Measurements from ENCODE around the gene STIP1. TPM values are rescaled to one million over a fixed set of nuclear protein-coding genes. Genes with fewer than 3 reads are reported as not detected.
"Not testable (repeated sequence)": the region's sequence is repeated elsewhere in the genome, so short reads cannot be mapped to it uniquely, and the experiment has no call there.

STIP1 gene
- polyA plus RNA-seq, 1 donor: 109 TPM

- Histone ChIP-seq H3K9me3 (ENCODE audit: control insufficient read depth, low read depth, low read length) (no peaks in the 10 kb centered on the region), H3K4me1 (ENCODE audit: control insufficient read depth, insufficient read depth, low read length) (peaks cover 7% of the 10 kb centered on the region), H3K27me3 (ENCODE audit: control insufficient read depth, insufficient read depth, low read length) (no peaks in the 10 kb centered on the region), H3K4me3 (ENCODE audit: low read length) (no peak overlapping the region), H3K36me3 (ENCODE audit: control insufficient read depth, insufficient read depth, low read length) (no peaks in the 10 kb centered on the region), H3K27ac (ENCODE audit: low read length) (no peak overlapping the region)
- WGBS (ENCODE audit: insufficient coverage, low lambda C conversion rate): 100% methylated on average over 1 of the region's 10 CpGs
- DNase-seq: no peak
Observed at GRCh38 chr11:64161037-64161436, 24.9 kb upstream of the STIP1 start.

GRCh38 chr11:64162769-64163168 lies 23.2 kb upstream of the STIP1 start:
- no CpG with 5 or more reads among the region's 16 CpGs for WGBS (ENCODE audit: insufficient coverage, low lambda C conversion rate)
- H3K36me3 ChIP-seq (ENCODE audit: control insufficient read depth, insufficient read depth, low read length); H3K4me3 ChIP-seq (ENCODE audit: low read length); H3K4me1 ChIP-seq (ENCODE audit: control insufficient read depth, insufficient read depth, low read length); H3K9me3 ChIP-seq (ENCODE audit: control insufficient read depth, low read depth, low read length); H3K27ac ChIP-seq (ENCODE audit: low read length); DNase-seq; H3K27me3 ChIP-seq (ENCODE audit: control insufficient read depth, insufficient read depth, low read length): not testable (repeated sequence)

GRCh38 chr11:64163951-64164350 lies 22.0 kb upstream of the STIP1 start:
- no peak overlapping the region for H3K4me3 ChIP-seq (ENCODE audit: low read length)
- H3K27me3 ChIP-seq (ENCODE audit: control insufficient read depth, insufficient read depth, low read length): no peaks in the 10 kb centered on the region
- WGBS (ENCODE audit: insufficient coverage, low lambda C conversion rate): no CpG with 5 or more reads among the region's 5 CpGs
- H3K4me1 ChIP-seq (ENCODE audit: control insufficient read depth, insufficient read depth, low read length): peaks cover 7% of the 10 kb centered on the region
- no peaks in the 10 kb centered on the region for H3K36me3 ChIP-seq (ENCODE audit: control insufficient read depth, insufficient read depth, low read length)
- H3K27ac ChIP-seq (ENCODE audit: low read length): no peak overlapping the region
- no peak for DNase-seq
- no peaks in the 10 kb centered on the region for H3K9me3 ChIP-seq (ENCODE audit: control insufficient read depth, low read depth, low read length)

- Histone ChIP-seq H3K9me3 (ENCODE audit: control insufficient read depth, low read depth, low read length) (no peaks in the 10 kb centered on the region), H3K4me1 (ENCODE audit: control insufficient read depth, insufficient read depth, low read length) (peaks cover 7% of the 10 kb centered on the region), H3K36me3 (ENCODE audit: control insufficient read depth, insufficient read depth, low read length) (no peaks in the 10 kb centered on the region), H3K27ac (ENCODE audit: low read length) (no peak overlapping the region), H3K27me3 (ENCODE audit: control insufficient read depth, insufficient read depth, low read length) (no peaks in the 10 kb centered on the region), H3K4me3 (ENCODE audit: low read length) (peak overlapping the region; percentile 68)
- DNase-seq: peak in 1 of 2 donors; percentile 34
- WGBS (ENCODE audit: insufficient coverage, low lambda C conversion rate): no CpG with 5 or more reads among the region's 20 CpGs
Observed at GRCh38 chr11:64164392-64165312, 21.3 kb upstream of the STIP1 start.

GRCh38 chr11:64165481-64165841 lies 20.5 kb upstream of the STIP1 start:
- DNase-seq: no peak
- no CpG with 5 or more reads among the region's 32 CpGs for WGBS (ENCODE audit: insufficient coverage, low lambda C conversion rate)
- H3K27ac ChIP-seq (ENCODE audit: low read length): no peak overlapping the region

GRCh38 chr11:64165842-64166635 lies 19.9 kb upstream of the STIP1 start, which contains the start of gene MACROD1:
Gene MACROD1 (minus strand): TSS chr11:64166113. CDS start chr11:64165994, 119 bp downstream.
- no peaks in the 10 kb centered on the region for H3K9me3 ChIP-seq (ENCODE audit: control insufficient read depth, low read depth, low read length)
- no CpG with 5 or more reads among the region's 92 CpGs for WGBS (ENCODE audit: insufficient coverage, low lambda C conversion rate)
- H3K4me3 ChIP-seq (ENCODE audit: low read length): peak within 1 kb of the TSS; percentile 68
- peak; percentile 72 to 86 for DNase-seq
- H3K27ac ChIP-seq (ENCODE audit: low read length): peak within 1 kb of the TSS; percentile 53
- no peaks in the 10 kb centered on the region for H3K36me3 ChIP-seq (ENCODE audit: control insufficient read depth, insufficient read depth, low read length)
- peaks cover 7% of the 10 kb centered on the region for H3K4me1 ChIP-seq (ENCODE audit: control insufficient read depth, insufficient read depth, low read length)
- no peaks in the 10 kb centered on the region for H3K27me3 ChIP-seq (ENCODE audit: control insufficient read depth, insufficient read depth, low read length)

More at GRCh38 chr11:64165481-64165841, 20.5 kb upstream of the STIP1 start:
- no peaks in the 10 kb centered on the region for H3K27me3 ChIP-seq (ENCODE audit: control insufficient read depth, insufficient read depth, low read length)
- H3K36me3 ChIP-seq (ENCODE audit: control insufficient read depth, insufficient read depth, low read length): no peaks in the 10 kb centered on the region
- H3K4me3 ChIP-seq (ENCODE audit: low read length): peak overlapping the region; percentile 68
- no peaks in the 10 kb centered on the region for H3K9me3 ChIP-seq (ENCODE audit: control insufficient read depth, low read depth, low read length)
- H3K4me1 ChIP-seq (ENCODE audit: control insufficient read depth, insufficient read depth, low read length): peaks cover 7% of the 10 kb centered on the region

GRCh38 chr11:64170419-64170818 lies 15.6 kb upstream of the STIP1 start:
- H3K27ac ChIP-seq (ENCODE audit: low read length): no peak overlapping the region
- no peaks in the 10 kb centered on the region for H3K27me3 ChIP-seq (ENCODE audit: control insufficient read depth, insufficient read depth, low read length)
- 80% methylated on average over 1 of the region's 4 CpGs for WGBS (ENCODE audit: insufficient coverage, low lambda C conversion rate)
- H3K4me1 ChIP-seq (ENCODE audit: control insufficient read depth, insufficient read depth, low read length): no peaks in the 10 kb centered on the region
- H3K4me3 ChIP-seq (ENCODE audit: low read length): no peak overlapping the region
- no peaks in the 10 kb centered on the region for H3K36me3 ChIP-seq (ENCODE audit: control insufficient read depth, insufficient read depth, low read length)
- no peak for DNase-seq
- peaks cover 3% of the 10 kb centered on the region for H3K9me3 ChIP-seq (ENCODE audit: control insufficient read depth, low read depth, low read length)

- Histone ChIP-seq H3K36me3 (ENCODE audit: control insufficient read depth, insufficient read depth, low read length) (no peaks in the 10 kb centered on the region), H3K4me3 (ENCODE audit: low read length) (no peak overlapping the region), H3K9me3 (ENCODE audit: control insufficient read depth, low read depth, low read length) (peaks cover 3% of the 10 kb centered on the region), H3K27me3 (ENCODE audit: control insufficient read depth, insufficient read depth, low read length) (no peaks in the 10 kb centered on the region), H3K4me1 (ENCODE audit: control insufficient read depth, insufficient read depth, low read length) (no peaks in the 10 kb centered on the region), H3K27ac (ENCODE audit: low read length) (no peak overlapping the region)
- 59% methylated on average over 3 of the region's 4 CpGs for WGBS (ENCODE audit: insufficient coverage, low lambda C conversion rate)
- no peak for DNase-seq
Observed at GRCh38 chr11:64173616-64174355, 12.2 kb upstream of the STIP1 start.

GRCh38 chr11:64176751-64177150 lies 9.2 kb upstream of the STIP1 start:
- Histone ChIP-seq H3K4me1 (ENCODE audit: control insufficient read depth, insufficient read depth, low read length) (peaks cover 11% of the 10 kb centered on the region), H3K27me3 (ENCODE audit: control insufficient read depth, insufficient read depth, low read length) (no peaks in the 10 kb centered on the region), H3K27ac (ENCODE audit: low read length) (no peak overlapping the region), H3K9me3 (ENCODE audit: control insufficient read depth, low read depth, low read length) (peaks cover 3% of the 10 kb centered on the region), H3K36me3 (ENCODE audit: control insufficient read depth, insufficient read depth, low read length) (no peaks in the 10 kb centered on the region), H3K4me3 (ENCODE audit: low read length) (no peak overlapping the region)
- WGBS (ENCODE audit: insufficient coverage, low lambda C conversion rate): no CpG with 5 or more reads among the region's 8 CpGs
- DNase-seq: no peak

GRCh38 chr11:64178203-64178602 lies 7.8 kb upstream of the STIP1 start:
- Histone ChIP-seq H3K27me3 (ENCODE audit: control insufficient read depth, insufficient read depth, low read length) (no peaks in the 10 kb centered on the region), H3K27ac (ENCODE audit: low read length) (no peak overlapping the region), H3K9me3 (ENCODE audit: control insufficient read depth, low read depth, low read length) (peaks cover 2% of the 10 kb centered on the region), H3K4me3 (ENCODE audit: low read length) (no peak overlapping the region), H3K4me1 (ENCODE audit: control insufficient read depth, insufficient read depth, low read length) (peaks cover 14% of the 10 kb centered on the region), H3K36me3 (ENCODE audit: control insufficient read depth, insufficient read depth, low read length) (no peaks in the 10 kb centered on the region)
- WGBS (ENCODE audit: insufficient coverage, low lambda C conversion rate): no CpG with 5 or more reads among the region's 1 CpG
- no peak for DNase-seq
